ENCODE results near the gene ATP8B4.

DNA sequence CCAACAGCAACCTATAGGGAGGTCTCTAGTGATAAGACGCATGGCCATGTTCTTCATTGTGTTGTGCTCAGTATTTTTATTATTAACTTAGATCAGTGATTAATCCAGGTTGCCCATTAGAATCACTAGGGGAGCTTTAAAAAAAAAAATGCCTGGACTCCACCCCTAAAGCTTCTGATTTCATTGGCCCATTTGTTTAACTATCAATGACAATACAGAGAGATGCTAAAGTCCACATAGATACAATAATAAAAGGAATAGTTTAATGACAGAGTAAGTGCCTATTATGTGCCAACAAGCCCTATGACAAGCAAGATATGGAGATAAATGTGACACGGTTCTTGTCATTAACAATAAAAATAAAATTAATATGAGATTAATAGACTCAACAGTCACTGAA lies 55.8 kb downstream of the ATP8B4 start:
- TF ChIP-seq POLR2AphosphoS5 (IDR thresholded peaks at IDR 0.05) (no peak), POLR2A (IDR thresholded peaks at IDR 0.05) (no peak)
- TF ChIP-seq, protein P1, sequence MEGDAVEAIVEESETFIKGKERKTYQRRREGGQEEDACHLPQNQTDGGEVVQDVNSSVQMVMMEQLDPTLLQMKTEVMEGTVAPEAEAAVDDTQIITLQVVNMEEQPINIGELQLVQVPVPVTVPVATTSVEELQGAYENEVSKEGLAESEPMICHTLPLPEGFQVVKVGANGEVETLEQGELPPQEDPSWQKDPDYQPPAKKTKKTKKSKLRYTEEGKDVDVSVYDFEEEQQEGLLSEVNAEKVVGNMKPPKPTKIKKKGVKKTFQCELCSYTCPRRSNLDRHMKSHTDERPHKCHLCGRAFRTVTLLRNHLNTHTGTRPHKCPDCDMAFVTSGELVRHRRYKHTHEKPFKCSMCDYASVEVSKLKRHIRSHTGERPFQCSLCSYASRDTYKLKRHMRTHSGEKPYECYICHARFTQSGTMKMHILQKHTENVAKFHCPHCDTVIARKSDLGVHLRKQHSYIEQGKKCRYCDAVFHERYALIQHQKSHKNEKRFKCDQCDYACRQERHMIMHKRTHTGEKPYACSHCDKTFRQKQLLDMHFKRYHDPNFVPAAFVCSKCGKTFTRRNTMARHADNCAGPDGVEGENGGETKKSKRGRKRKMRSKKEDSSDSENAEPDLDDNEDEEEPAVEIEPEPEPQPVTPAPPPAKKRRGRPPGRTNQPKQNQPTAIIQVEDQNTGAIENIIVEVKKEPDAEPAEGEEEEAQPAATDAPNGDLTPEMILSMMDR (IDR thresholded peaks at IDR 0.05), result no peak

Measured in sigmoid colon (tissue), 4 donors.